Measurements from ENCODE around the gene ZBED1. TPM values are rescaled to one million over a fixed set of nuclear protein-coding genes. Genes with fewer than 3 reads are reported as not detected.
A peak's percentile ranks its signal among the peaks of the same experiment; 100 is the strongest.
"Not testable (repeated sequence)": the region's sequence is repeated elsewhere in the genome, so short reads cannot be mapped to it uniquely, and the experiment has no call there.

ZBED1 gene
- 30.3 TPM for total RNA-seq

DNA sequence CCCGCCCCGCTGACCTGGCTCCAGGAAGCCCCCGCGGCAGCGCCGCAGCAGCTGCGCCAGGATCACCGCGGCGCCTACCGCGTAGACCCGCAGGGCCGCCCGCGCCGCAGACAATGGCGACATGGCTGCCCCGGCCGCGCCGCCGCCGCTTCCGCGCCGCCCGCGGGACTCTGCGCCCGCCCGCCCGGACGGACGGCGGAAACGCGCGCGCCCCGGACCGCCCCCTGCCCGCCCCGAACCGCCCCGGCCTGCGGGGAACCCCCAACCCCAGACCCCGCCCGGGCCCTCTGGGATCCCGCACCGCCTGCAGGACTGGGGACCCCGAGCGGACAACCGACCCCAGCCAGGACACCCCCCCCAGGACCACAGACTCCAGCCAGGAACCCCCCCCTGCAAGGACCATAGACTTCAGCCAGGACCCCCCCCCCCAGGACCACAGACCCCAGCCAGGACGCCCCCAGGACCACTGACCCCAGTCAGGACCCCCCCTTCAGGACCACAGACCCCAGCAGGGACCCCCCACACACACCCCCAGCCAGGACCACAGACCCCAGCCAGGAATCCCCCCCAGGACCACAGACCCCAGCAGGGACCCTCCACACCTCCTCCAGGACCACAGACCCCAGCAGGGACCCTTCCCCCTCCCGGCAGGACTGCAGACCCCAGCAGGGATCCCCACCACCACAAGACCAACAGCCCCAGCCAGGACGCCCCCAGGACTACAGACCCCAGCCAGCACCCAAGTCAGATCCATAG lies at the start of gene ZBED1, which contains the start of gene DHRSX:
Gene ZBED1, minus strand, starts transcription at position 174 of the 756 bp plus-strand sequence. CDS start 10,257 bp downstream, outside the sequence.
Gene DHRSX, minus strand, starts transcription at position 174 of the 756 bp plus-strand sequence. Its CDS starts 51 bp downstream, at position 123.
- DNase-seq: no peak

DNA sequence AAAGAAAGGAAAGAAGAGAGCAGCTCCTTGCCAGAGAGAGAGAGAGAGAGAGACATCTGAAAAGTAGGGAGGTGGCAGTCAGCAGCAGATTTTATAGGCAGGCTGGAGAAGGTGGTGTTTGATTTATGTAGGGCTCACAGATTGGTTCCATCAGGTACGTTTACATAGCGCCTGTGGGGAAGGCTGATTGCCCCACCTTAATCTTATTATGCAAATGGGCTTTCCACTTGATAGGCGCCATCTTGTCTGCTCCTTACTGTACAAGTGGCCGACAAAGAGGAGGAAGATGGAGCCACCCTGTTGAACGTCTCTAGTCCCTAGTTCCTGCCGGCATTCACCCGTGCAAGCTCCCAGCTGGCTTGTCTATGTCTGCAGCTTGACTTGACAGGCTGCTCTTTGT lies 49.1 kb upstream of the ZBED1 start:
- DNase-seq: no peak

DNA sequence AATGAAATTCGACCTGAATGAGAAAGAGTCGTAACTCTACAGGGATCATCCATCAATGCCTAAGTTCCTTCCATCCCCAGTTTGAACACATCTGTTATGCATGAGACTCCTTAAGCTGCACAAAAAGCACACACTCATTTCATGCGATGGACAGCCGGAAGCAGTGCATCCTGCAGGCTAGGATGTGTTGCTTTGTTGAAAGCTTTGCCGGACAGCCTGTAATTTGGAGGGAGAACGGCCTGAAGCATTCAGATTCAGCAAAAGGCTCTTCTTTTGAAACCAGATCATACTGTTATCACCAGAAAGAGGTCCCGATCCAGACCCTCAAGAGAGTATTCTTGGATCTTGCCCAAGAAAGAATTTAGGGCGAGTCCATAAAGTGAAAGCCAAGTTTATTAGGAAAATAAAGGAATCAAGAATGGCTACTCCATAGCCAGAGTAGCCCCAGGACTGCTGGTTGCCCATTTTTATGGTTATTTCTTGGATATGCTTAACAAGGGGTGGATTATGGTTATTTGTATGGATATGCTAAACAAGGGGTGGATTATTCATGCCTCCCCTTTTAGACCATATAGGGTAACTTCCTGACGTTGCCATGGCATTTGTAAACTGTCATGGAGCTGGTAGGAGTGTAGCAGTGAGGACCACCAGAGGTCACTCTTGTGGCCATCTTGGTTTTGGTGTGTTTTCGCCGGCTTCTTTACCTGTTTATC lies 48.1 kb upstream of the ZBED1 start:
- DNase-seq: no peak

DNA sequence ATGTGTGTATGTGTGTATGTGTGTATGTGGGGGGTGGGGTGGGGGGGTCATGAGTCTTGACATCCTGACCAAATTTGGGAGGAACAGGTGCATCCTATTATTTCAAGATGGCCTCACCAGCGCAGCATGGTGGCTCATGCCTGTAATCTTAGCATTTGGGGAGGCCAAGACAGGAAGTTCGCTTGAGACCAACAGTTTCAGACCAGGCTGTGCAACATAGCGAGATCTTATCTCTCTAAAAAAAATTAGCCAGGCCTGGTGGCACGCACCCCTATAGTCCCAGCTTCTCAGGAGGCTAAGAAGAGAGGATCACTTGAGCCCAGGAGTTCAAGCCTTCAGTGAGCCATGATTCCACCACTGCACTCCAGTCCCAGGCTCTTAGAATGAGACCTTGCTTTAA lies 47.0 kb upstream of the ZBED1 start:
- DNase-seq: no peak

GRCh38 chrX:2546496-2546895 lies 45.7 kb upstream of the ZBED1 start:
- no peak for DNase-seq

DNA sequence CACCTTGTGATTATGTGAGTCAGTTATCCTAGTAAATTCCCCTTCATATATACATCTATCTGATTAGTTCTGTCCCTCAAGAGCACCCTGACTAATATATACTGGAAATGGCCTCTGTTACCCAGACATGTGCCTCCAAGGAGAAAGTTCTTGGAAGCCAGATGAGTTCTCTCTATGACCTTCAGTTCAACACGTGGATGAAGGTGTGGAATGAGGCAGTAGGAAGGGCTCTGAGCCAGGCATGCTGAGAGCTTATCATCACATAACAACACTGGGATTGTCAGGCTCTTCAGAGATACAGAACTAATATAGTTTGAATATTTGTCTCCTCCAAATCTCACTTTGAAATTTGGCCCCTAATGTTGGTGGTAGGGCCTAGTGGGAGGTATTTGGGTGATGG lies 44.4 kb upstream of the ZBED1 start:
- DNase-seq: no peak

DNA sequence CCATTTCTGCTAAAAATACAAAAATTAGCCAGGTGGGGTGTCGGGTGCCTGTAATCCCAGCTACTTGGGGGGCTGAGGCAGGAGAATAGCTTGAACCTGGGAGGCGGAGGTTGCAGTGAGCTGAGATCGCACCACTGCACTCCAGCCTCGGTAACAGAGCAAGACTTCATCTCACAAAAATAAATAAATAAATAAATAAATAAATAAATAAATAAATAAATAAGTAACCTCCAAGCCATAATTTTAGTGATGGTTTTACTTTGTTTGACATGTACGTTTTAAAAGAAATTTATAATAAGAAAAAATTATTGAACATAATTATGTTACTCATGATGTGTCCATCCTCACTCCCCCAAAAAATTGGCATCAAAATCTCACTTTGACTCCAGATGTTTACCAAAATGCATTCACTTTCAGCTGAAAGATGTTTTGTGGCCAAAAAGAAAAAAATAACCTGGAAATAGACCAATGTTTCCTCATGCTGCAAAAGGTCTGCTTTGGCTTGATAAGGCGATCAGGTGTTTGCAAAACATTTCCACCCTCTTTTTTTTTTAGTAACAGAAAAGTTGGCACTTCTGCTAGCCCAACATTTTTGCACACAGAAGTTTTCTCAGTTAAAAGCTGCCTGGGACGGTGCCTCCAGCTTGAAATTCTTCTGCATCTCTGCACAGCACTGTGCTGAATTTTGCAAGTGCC lies 42.2 kb upstream of the ZBED1 start:
- DNase-seq: no peak

DNA sequence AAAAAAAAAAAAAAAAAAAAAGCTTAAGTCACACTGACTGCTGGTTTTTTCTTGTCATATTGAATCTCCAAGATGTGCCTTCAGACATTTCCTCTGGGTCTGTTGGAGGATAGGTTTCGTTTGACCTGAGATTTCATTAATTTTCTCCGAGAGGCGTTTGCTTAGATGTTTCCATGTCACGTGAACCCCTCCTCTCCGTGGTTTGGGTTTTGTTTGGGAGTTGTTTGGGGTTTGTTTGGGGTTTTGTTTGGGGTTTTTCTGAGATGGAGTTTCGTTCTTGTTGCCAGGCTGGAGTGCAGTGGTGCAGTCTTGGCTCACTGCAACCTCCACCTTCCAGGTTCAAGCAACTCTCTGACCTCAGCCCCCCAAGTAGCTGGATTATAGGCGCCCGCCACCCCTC lies 40.8 kb upstream of the ZBED1 start:
- DNase-seq: no peak

DNA sequence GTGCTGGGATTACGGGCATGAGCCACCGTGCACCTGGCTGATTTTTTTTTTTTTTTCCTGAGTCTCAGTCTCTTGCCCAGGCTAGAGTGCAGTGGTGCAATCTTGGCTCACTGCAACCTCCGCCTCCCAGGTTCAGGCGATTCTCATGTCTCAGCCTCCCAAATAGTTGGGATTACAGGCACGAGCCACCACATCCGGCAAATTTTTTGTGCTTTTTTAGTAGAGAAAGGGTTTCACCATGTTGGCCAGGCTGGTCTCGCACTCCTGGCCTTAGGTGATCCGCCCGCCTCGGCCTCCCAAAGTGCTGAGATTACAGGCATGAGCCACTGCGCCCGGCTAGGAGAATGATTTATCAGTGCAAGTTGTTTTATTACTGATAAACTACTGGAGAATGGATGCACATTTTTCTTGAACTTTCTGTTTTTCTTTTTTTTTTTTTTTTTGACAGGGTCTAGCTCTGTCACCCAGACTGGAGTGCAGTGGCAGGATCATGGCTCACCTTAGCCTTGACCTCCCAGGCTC lies 39.7 kb upstream of the ZBED1 start:
- no peak for DNase-seq

DNA sequence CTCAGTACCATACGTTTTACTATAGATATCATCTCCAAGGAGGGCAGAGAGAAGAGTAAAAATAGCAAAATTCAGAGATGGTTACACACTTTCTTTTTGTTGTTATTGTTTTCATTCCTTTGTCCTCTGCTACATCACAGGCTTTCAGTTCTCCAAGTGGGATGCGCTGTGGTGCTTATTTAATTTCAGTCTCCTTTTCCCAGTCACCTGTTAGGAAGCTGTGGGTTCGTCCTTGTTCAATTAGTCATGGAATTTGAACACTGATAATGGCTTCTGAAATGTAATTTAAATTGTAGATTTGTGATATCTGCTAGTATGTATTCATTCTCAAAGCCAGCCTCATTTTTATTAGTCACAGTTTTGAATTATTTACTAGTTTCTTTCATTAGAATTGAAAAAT lies 38.8 kb upstream of the ZBED1 start:
- DNase-seq: no peak

- DNase-seq: peak; percentile 1
Measured at GRCh38 chrX:2538031-2538757, 37.4 kb upstream of the ZBED1 start.

- no peak for DNase-seq
Measured at GRCh38 chrX:2536974-2537373, 36.2 kb upstream of the ZBED1 start.

- no peak for DNase-seq
Measured at GRCh38 chrX:2536141-2536540, 35.4 kb upstream of the ZBED1 start.

DNA sequence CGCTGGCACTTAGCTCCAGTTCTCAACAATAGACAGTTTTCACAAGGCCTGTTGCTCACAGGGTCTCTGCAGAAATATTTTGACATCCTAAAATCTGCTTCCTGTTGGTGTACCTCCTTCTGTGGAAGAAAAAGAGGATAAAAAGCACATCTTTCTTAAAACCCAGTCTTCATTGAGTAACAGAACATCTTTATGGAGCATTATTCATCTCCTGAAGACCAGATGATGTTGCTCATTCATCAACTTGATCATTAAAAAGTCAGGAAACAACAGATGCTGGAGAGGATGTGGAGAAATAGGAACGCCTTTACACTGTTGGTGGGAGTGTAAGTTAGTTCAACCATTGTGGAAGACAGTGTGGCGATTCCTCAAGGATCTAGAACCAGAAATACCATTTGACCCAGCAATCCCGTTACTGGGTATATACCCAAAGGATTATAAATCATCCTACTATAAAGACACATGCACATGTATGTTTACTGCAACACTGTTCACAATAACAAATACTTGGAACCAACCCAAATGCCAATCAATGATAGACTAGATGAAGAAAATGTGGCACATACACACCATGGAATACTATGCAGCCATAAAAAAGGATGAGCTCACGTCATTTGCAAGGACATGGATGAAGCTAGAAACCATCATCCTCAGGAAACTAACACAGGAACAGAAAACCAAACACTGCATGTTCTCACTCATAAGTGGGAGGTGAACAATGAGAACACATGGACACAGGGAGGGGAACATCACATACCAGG lies 33.7 kb upstream of the ZBED1 start:
- not testable (repeated sequence) for DNase-seq

GRCh38 chrX:2533424-2533823 lies 32.6 kb upstream of the ZBED1 start:
- DNase-seq: no peak

- DNase-seq: no peak
Measured at GRCh38 chrX:2526390-2526789, 25.6 kb upstream of the ZBED1 start.

DNA sequence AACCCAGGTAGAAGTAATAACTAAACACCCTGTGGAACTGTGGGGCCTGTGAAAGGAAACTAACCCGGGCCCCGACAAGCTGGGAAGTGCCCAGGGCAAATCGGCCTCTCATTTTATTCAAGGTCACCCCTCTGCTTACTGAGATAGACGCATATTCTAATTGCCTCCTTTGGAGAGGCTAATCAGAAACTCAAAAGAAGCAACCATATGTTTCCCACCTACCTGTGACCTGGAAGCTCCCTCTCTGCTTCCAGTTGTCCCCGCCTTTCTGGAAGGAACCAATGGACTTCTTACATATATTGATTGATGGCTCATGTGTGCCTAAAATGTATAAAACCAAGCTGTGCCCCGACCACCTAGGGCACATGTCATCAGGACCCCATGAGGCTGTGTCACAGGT lies 23.1 kb upstream of the ZBED1 start:
- no peak for DNase-seq

- DNase-seq: no peak
Measured at GRCh38 chrX:2521927-2522386, 21.2 kb upstream of the ZBED1 start.

GRCh38 chrX:2521092-2521926 lies 20.5 kb upstream of the ZBED1 start:
- no peak for DNase-seq

DNA sequence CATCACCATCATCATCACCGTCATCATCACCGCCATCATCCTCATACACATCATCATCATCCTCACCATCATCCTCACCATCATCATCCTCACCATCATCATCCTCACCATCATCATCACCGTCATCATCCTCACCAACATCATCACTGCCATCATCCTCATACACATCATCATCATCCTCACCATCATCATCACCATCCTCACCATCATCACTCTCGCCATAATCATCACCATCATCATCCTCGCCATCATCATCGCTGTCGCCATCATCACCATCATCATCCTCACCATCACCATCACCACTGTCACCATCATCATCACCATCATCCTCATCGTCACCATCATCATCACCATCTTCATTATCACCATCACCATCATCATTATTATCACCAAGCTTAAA lies 19.8 kb upstream of the ZBED1 start:
- no peak for DNase-seq
